ENCODE measurements around the gene MCRS1. TPM values are rescaled to one million over a fixed set of nuclear protein-coding genes. Genes with fewer than 3 reads are reported as not detected.

Gene MCRS1
- total and polyA plus RNA-seq, 2 donors (not counting 3 experiments of a cell fraction or from before 2014, with no cell fraction given) = 71.1 to 99.3 TPM

GRCh38 chr12:49562233-49562632 is 5.7 kb downstream of the MCRS1 start:
- Histone ChIP-seq H3K9me3 (replicated peaks; ENCODE audit: control insufficient read depth, insufficient read depth, low read length) (no peaks in the 10 kb centered on the region), H3K27ac (ENCODE audit: insufficient read depth, low read depth, low read length) (no peak overlapping the region), H3K79me2 (ENCODE audit: control insufficient read depth, insufficient read depth, low read length) (peaks cover 13% of the 10 kb centered on the region), H3K4me3 (replicated peaks in 1 of 3; ENCODE audit: insufficient read depth in 1 of 3, low read depth in 1 of 3, low read length in 3 of 3) (no peak overlapping the region), H3K4me2 (ENCODE audit: insufficient read depth, low read length) (no peak overlapping the region), H3K36me3 (ENCODE audit: control insufficient read depth in 2 of 2, extremely low read depth in 1 of 2, insufficient read depth in 2 of 2, low read length in 2 of 2) (peaks cover 13 to 56% of the 10 kb centered on the region in 2 experiments), H2AFZ (ENCODE audit: low read depth, low read length) (no peak overlapping the region), H3K4me1 (ENCODE audit: control insufficient read depth, extremely low read depth, insufficient read depth, low read length) (peaks cover 7% of the 10 kb centered on the region), H3K27me3 (ENCODE audit: control insufficient read depth in 2 of 2, insufficient read depth in 2 of 2, low read length in 2 of 2) (no peaks in the 10 kb centered on the region), H4K20me1 (replicated peaks; ENCODE audit: control insufficient read depth, extremely low read depth, insufficient read depth, low read length) (no peaks in the 10 kb centered on the region), H3K9me1 (replicated peaks; ENCODE audit: control insufficient read depth, extremely low read depth, insufficient read depth, low read length) (no peaks in the 10 kb centered on the region), H3K9ac (replicated peaks; ENCODE audit: extremely low read depth, insufficient read depth, low read length) (no peak overlapping the region)
- ChIA-PET POLR2A (no interaction called here), CTCF (interaction anchor here (0.8 to 1.7 kb wide), 4 partner anchors 8 to 215 kb away, joined by 3 to 8 read pairs (median 4); no protein-coding TSS in a partner anchor)
- no peak for DNase-seq (ENCODE audit: low read depth, low spot score)
- FAIRE-seq = no peak
- no TSS peak for BruUV-seq (replicated peaks)
- dilution Hi-C loops (cut with MboI; ENCODE audit: extremely low pct_ligation_motif_present, low sequenced_read_pairs) = no loop called here
- intact Hi-C loops (cut with micrococcal nuclease) = no loop called here
- TF ChIP-seq JUN (IDR thresholded peaks at IDR 0.05; ENCODE audit: borderline replicate concordance, insufficient read depth, insufficient read length, low read depth) (no peak), CTCF (IDR thresholded peaks at IDR 0.05; ENCODE audit: extremely low read depth in 1 of 2, insufficient read depth in 1 of 2, low read depth in 1 of 2, low read length in 2 of 2) (no peak), EZH2 (IDR thresholded peaks at IDR 0.05; ENCODE audit: borderline replicate concordance, low read depth, low read length, severe bottlenecking) (no peak), POLR2AphosphoS5 (IDR thresholded peaks at IDR 0.05; ENCODE audit: insufficient read depth, low read depth, low read length) (no peak), MYC (IDR thresholded peaks at IDR 0.05; ENCODE audit: low read depth, low read length) (no peak), MAX (IDR thresholded peaks at IDR 0.05; ENCODE audit: insufficient read depth, insufficient read length) (no peak), POLR2A (IDR thresholded peaks at IDR 0.05; ENCODE audit: low read depth, low read length) (no peak), FOS (IDR thresholded peaks at IDR 0.05; ENCODE audit: borderline replicate concordance, insufficient read depth, low read length) (no peak), GATA2 (IDR thresholded peaks at IDR 0.05; ENCODE audit: insufficient read depth, insufficient read length, low read depth, low read length) (no peak)
